ENCODE measurements around the gene IRGC.

IRGC gene

GRCh38 chr19:43715776-43716175, at the start of gene IRGC:
Gene IRGC, plus strand, starts transcription at chr19:43716076. Its CDS starts 2,483 bp downstream, at chr19:43718559.
- CTCF ChIA-PET = interaction anchor here (1.0 to 1.7 kb wide), 6 partner anchors 13 to 69 kb away, joined by 3 to 6 read pairs (median 4); no protein-coding TSS in a partner anchor
- TF ChIP-seq ZNF211 (tag by site-specific recombination; IDR thresholded peaks at IDR 0.05; ENCODE audit: low read depth) (no peak), ZNF621 (tag by site-specific recombination; IDR thresholded peaks at IDR 0.05) (no peak), ELK4 (IDR thresholded peaks at IDR 0.05; ENCODE audit: borderline replicate concordance, low read depth, low read length) (no peak), ZNF138 (tag by site-specific recombination; IDR thresholded peaks at IDR 0.05; ENCODE audit: borderline replicate concordance) (no peak), ZBTB49 (tag by site-specific recombination; IDR thresholded peaks at IDR 0.05; ENCODE audit: low read depth) (no peak), CTCF (tag by site-specific recombination; IDR thresholded peaks at IDR 0.05) (no peak), ZSCAN5A (tag by site-specific recombination; IDR thresholded peaks at IDR 0.05) (no peak), ZNF664 (tag by site-specific recombination; IDR thresholded peaks at IDR 0.05) (no peak), ZNF473 (tag by site-specific recombination; IDR thresholded peaks at IDR 0.05) (no peak), YY1 (tag by site-specific recombination; IDR thresholded peaks at IDR 0.05) (no peak), ZNF280D (tag by site-specific recombination; IDR thresholded peaks at IDR 0.05) (no peak), TSHZ1 (tag by site-specific recombination; IDR thresholded peaks at IDR 0.05; ENCODE audit: borderline replicate concordance) (no peak)
- Histone ChIP-seq H3K4me3 (ENCODE audit: low read depth, low read length) (no peak within 1 kb of the TSS), H3K9me3 (ENCODE audit: control insufficient read depth, insufficient read depth, low read depth, low read length) (no peaks in the 10 kb centered on the region), H3K27ac (ENCODE audit: extremely low read depth, low read depth, low read length) (no peak within 1 kb of the TSS), H3K36me3 (ENCODE audit: control insufficient read depth in 2 of 2, insufficient read depth in 1 of 2, low read length in 2 of 2) (no peaks in the 10 kb centered on the region), H3K4me1 (ENCODE audit: control insufficient read depth, insufficient read depth, low read length) (no peaks in the 10 kb centered on the region; the same call in 1 of the 2 replicates)
- POLR2A ChIA-PET = interaction anchor here (1.4 kb wide), 1 partner anchor 47 kb away, joined by 4 read pairs; no protein-coding TSS in a partner anchor
